ENCODE measurements around the gene PTPN14. TPM values are rescaled to one million over a fixed set of nuclear protein-coding genes. Genes with fewer than 3 reads are reported as not detected.
"Not testable (repeated sequence)": the region's sequence is repeated elsewhere in the genome, so short reads cannot be mapped to it uniquely, and the experiment has no call there.

The PTPN14 gene
- total RNA-seq, 1 donor from 2014 or later = 46.2 TPM

- no peak for DNase-seq (ENCODE audit: low spot score)
These were observed 151.3 kb downstream of the PTPN14 start for GRCh38 chr1:214400131-214400530.

DNA sequence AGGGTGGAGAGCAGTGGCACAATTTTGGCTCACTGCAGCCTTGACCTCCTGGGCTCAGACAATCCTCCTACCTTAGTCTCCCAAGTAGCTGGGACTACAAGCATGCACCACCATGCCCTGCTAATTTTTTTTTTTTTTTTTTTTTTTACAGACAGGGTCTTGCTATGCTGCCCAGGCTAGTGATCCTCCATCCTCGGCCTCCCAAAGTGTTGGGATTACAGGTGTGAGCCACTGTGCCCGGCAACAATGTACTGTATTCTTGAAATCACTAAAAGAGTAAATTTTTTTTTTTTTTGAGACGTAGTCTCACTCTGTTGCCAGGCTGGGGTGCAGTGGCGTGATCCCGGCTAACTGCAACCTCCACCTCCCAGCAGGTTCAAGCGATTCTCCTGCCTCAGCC, 152.9 kb downstream of the PTPN14 start:
- no peak for DNase-seq (ENCODE audit: low spot score)

GRCh38 chr1:214397497-214397896, 153.9 kb downstream of the PTPN14 start:
- DNase-seq (ENCODE audit: low spot score) = no peak

GRCh38 chr1:214396330-214396729, 155.1 kb downstream of the PTPN14 start:
- no peak for DNase-seq (ENCODE audit: low spot score)

- DNase-seq (ENCODE audit: low spot score) = not testable (repeated sequence)
These were observed 156.8 kb downstream of the PTPN14 start for GRCh38 chr1:214394569-214394968.

- DNase-seq (ENCODE audit: low spot score) = no peak
These were observed 158.3 kb downstream of the PTPN14 start for GRCh38 chr1:214393086-214393485.

- DNase-seq (ENCODE audit: low spot score) = no peak
These were observed 159.3 kb downstream of the PTPN14 start for GRCh38 chr1:214391873-214392645.

- DNase-seq (ENCODE audit: low spot score) = no peak
These were observed 161.7 kb downstream of the PTPN14 start for GRCh38 chr1:214389734-214390133.

- no peak for DNase-seq (ENCODE audit: low spot score)
These were observed 164.7 kb downstream of the PTPN14 start for GRCh38 chr1:214386747-214387146.

- DNase-seq (ENCODE audit: low spot score) = no peak
These were observed 165.1 kb downstream of the PTPN14 start for GRCh38 chr1:214386333-214386732.

- DNase-seq (ENCODE audit: low spot score) = no peak
These were observed 166.0 kb downstream of the PTPN14 start for GRCh38 chr1:214385428-214385827.

- DNase-seq (ENCODE audit: low spot score) = no peak
These were observed 166.9 kb downstream of the PTPN14 start for GRCh38 chr1:214384373-214385079.

GRCh38 chr1:214383381-214384372, 167.7 kb downstream of the PTPN14 start:
- DNase-seq (ENCODE audit: low spot score) = no peak

GRCh38 chr1:214380986-214381695, 170.3 kb downstream of the PTPN14 start:
- no peak for DNase-seq (ENCODE audit: low spot score)

DNA sequence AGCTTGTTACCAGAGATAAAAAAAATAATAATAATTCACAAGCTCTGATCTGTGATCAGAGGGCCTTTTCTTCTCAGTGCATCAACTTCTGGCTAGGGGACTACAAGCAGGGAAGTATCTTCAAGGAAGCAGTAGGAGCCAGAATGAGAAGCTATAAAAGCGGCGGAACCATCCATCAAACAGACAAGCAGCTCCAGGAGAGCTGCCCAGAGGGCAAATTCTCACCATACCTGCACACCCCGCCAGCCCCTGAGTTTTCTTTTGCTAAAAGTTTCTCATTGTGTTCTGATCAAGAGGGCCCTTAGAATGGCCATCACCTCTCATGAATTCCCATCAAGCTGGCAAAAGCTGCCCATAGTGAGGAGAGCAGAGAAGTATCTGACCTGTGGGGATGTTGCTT, 171.0 kb downstream of the PTPN14 start:
- no peak for DNase-seq (ENCODE audit: low spot score)

- no peak for DNase-seq (ENCODE audit: low spot score)
These were observed 172.0 kb downstream of the PTPN14 start for GRCh38 chr1:214379236-214379970.

GRCh38 chr1:214378492-214378891, 172.9 kb downstream of the PTPN14 start:
- no peak for DNase-seq (ENCODE audit: low spot score)

- DNase-seq (ENCODE audit: low spot score) = no peak
These were observed 173.5 kb downstream of the PTPN14 start for GRCh38 chr1:214377886-214378285.

DNA sequence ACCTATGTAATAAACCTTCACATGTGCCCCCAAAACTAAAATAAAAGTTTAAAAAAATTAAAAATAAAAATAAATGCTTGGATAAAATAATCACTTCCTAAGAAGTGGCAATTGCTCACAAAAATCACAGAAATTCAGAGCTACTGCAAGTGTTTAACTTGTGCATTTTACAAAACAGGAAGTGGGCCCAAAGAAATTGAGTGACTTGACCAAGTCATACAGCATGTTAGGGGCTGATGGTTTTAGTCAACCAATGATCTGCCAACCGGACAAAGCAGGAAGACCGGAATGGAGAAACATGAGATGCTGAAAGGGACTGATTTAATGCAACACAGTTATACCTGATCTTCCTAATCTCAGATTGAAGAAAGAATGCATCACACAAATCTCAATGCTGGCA, 173.9 kb downstream of the PTPN14 start:
- DNase-seq (ENCODE audit: low spot score) = no peak

DNA sequence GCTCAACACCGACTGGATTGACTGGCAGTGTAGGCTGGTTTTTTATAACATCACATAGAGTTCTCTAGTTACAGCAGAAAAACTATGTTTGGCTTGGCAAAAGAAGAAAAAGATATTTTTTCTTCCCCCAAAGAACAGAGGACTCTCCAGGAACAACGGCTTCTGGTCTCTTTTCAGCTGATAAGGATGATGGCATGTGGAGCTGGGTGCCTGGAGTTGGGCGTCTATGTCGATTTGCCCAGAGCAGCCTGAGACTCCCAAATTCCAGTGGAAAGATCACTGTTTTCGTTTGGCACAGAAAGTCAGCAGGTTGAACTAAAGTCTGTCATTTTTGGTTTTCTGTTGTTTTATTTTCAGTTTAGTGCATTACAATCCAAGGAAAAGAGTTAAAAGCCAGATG, 179.3 kb downstream of the PTPN14 start:
- DNase-seq (ENCODE audit: low spot score) = no peak

DNA sequence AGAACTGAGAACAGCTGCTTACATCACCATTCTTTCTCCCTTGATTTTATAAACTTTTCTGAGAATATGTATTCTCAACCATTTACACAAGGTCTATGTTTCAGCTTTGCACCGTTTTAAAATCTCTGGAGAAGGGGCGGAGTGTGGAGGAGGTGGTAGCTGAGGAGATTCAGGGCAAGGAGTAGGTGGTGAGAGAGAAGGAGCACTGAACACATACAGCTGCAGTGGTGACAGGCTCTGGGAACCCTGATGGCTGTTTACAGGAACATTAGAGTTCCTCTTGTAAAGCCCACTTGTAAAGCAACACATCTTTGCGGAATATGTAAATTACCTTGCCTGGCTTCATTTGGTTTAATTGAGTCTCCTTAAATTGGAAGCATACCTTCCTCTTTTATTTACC, 180.8 kb downstream of the PTPN14 start:
- DNase-seq (ENCODE audit: low spot score) = no peak

Measured in mucosa of gallbladder (tissue), 1 donor.